ENCODE results near the gene TRIM25. TPM values are rescaled to one million over a fixed set of nuclear protein-coding genes. Genes with fewer than 3 reads are reported as not detected.

TRIM25 gene
- total RNA-seq, 1 donor from 2014 or later, result 17.2 TPM

- Histone ChIP-seq H3K4me1 (no peaks in the 10 kb centered on the region), H3K4me3 (no peak overlapping the region), H3K27me3 (ENCODE audit: low read depth) (no peaks in the 10 kb centered on the region), H3K27ac (replicated peaks) (no peak overlapping the region), H3K9me3 (replicated peaks) (peaks cover 11% of the 10 kb centered on the region), H3K36me3 (peaks cover 24% of the 10 kb centered on the region)
- intact Hi-C loops (cut with micrococcal nuclease), result no loop called here
- DNase-seq, result no peak
- no peak for TF ChIP-seq CTCF (IDR thresholded peaks at IDR 0.05; ENCODE audit: borderline replicate concordance)
Measured at GRCh38 chr17:56883616-56884015, 30.2 kb downstream of the TRIM25 start.

GRCh38 chr17:56881685-56882295, 32.1 kb downstream of the TRIM25 start:
- Histone ChIP-seq H3K4me1 (peaks cover 2% of the 10 kb centered on the region), H3K9me3 (replicated peaks) (no peaks in the 10 kb centered on the region), H3K27ac (replicated peaks) (no peak overlapping the region), H3K4me3 (no peak overlapping the region), H3K36me3 (peaks cover 9% of the 10 kb centered on the region), H3K27me3 (ENCODE audit: low read depth) (no peaks in the 10 kb centered on the region)
- no peak for TF ChIP-seq CTCF (IDR thresholded peaks at IDR 0.05; ENCODE audit: borderline replicate concordance)
- intact Hi-C loops (cut with micrococcal nuclease), result no loop called here
- DNase-seq, result no peak

- DNase-seq, result no peak
- H3K27me3 ChIP-seq (ENCODE audit: low read depth), result no peaks in the 10 kb centered on the region
- peaks cover 6% of the 10 kb centered on the region for H3K4me1 ChIP-seq
- H3K36me3 ChIP-seq, result no peaks in the 10 kb centered on the region
- H3K4me3 ChIP-seq, result no peak overlapping the region
- no peak for TF ChIP-seq CTCF (IDR thresholded peaks at IDR 0.05; ENCODE audit: borderline replicate concordance)
- H3K27ac ChIP-seq (replicated peaks), result no peak overlapping the region
- no peaks in the 10 kb centered on the region for H3K9me3 ChIP-seq (replicated peaks)
- intact Hi-C loops (cut with micrococcal nuclease), result no loop called here
Measured at GRCh38 chr17:56880571-56880970, 33.3 kb downstream of the TRIM25 start.

GRCh38 chr17:56880133-56880532, 33.7 kb downstream of the TRIM25 start:
- intact Hi-C loops (cut with micrococcal nuclease), result no loop called here
- Histone ChIP-seq H3K4me1 (peaks cover 6% of the 10 kb centered on the region), H3K27me3 (ENCODE audit: low read depth) (no peaks in the 10 kb centered on the region), H3K27ac (replicated peaks) (no peak overlapping the region), H3K9me3 (replicated peaks) (no peaks in the 10 kb centered on the region), H3K4me3 (no peak overlapping the region), H3K36me3 (no peaks in the 10 kb centered on the region)
- TF ChIP-seq CTCF (IDR thresholded peaks at IDR 0.05; ENCODE audit: borderline replicate concordance), result no peak
- DNase-seq, result no peak

- DNase-seq, result no peak
- no peak overlapping the region for H3K27ac ChIP-seq (replicated peaks)
- intact Hi-C loops (cut with micrococcal nuclease), result no loop called here
Measured at GRCh38 chr17:56879280-56879679, 34.6 kb downstream of the TRIM25 start.

More at GRCh38 chr17:56879280-56879679, 34.6 kb downstream of the TRIM25 start:
- Histone ChIP-seq H3K9me3 (replicated peaks) (no peaks in the 10 kb centered on the region), H3K4me1 (peaks cover 6% of the 10 kb centered on the region), H3K27me3 (ENCODE audit: low read depth) (no peaks in the 10 kb centered on the region), H3K4me3 (no peak overlapping the region), H3K36me3 (no peaks in the 10 kb centered on the region)
- TF ChIP-seq CTCF (IDR thresholded peaks at IDR 0.05; ENCODE audit: borderline replicate concordance), result no peak

Measured in left ventricle myocardium inferior (tissue), 1 donor.